GM18951 (cell line): ENCODE results near the gene ANKS3.

Source experiments
- POLR2A ChIP-seq: IDR thresholded peaks from 4 replicates; pipeline ENCODE4 v1.6.1; 2011; ENCODE audit warnings: mild to moderate bottlenecking; ENCODE audit not compliant: insufficient read length, insufficient read depth; ENCODE audit errors: extremely low read depth
- in situ Hi-C: fragments of 300-500 bp; cut with MboI; formaldehyde crosslinking; loops from one replicate; pipeline ENCODE4 v1.12.0; 2022; ENCODE audit warnings: low sequenced_read_pairs, mixed read lengths, inconsistent platforms; ENCODE audit not compliant: unreplicated experiment

Gene ANKS3, protein sequence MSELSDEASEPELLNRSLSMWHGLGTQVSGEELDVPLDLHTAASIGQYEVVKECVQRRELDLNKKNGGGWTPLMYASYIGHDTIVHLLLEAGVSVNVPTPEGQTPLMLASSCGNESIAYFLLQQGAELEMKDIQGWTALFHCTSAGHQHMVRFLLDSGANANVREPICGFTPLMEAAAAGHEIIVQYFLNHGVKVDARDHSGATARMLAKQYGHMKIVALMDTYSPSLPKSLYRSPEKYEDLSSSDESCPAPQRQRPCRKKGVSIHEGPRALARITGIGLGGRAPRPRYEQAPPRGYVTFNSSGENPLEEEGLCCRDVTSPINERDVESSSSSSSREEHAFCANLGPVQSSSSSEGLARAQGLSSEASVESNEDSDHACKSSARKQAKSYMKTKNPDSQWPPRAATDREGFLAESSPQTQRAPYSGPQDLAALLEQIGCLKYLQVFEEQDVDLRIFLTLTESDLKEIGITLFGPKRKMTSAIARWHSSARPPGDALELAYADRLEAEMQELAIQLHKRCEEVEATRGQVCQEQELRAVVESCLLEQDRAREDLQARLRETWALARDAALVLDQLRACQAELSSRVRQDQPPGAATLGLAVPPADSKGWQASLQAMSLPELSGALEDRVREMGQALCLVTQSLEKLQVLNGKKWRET

DNA sequence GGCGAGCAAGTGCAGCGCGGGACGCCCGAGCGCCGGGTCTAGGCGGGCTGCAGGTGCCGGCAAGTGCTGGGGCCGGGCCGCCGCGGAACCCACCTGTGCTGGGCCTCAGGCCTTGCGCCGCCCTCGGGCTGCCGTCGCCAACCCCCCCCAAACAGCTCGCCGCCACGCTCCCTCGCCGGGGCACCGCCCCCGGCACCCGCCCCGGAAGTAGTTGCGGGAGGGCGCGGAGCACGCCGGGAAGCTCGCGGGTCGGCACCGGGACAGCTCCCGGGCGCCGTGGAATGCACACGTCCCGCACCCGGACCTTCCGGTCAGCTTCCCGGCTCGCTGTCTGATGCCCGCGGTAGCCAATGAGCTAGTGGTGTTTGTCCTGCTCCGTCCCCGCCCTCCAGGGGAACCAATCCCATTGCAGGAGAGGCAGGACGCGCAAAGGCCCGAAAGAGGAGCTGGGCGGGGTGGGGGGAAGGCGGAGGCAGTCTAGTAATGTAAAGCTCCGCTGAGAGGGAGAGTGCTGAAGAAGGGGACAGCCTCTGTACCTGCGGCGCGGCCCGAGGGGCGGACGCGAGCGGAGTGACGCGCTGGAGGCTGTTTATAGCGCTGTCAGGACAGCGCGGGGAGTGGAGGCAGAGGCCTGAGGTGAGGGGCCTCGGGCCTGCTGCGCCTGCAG lies at the start of gene ANKS3, which contains the start of gene DNAAF8:
ANKS3 (minus strand) TSS at position 209 of the 667 bp plus-strand sequence. CDS start 4,122 bp downstream, outside the sequence.
DNAAF8 (plus strand) TSS at position 475 of the 667 bp plus-strand sequence. CDS start 1,978 bp downstream, outside the sequence.
- in situ Hi-C loops, result no loop called here
- peak; percentile 66 for TF ChIP-seq POLR2A

DNA sequence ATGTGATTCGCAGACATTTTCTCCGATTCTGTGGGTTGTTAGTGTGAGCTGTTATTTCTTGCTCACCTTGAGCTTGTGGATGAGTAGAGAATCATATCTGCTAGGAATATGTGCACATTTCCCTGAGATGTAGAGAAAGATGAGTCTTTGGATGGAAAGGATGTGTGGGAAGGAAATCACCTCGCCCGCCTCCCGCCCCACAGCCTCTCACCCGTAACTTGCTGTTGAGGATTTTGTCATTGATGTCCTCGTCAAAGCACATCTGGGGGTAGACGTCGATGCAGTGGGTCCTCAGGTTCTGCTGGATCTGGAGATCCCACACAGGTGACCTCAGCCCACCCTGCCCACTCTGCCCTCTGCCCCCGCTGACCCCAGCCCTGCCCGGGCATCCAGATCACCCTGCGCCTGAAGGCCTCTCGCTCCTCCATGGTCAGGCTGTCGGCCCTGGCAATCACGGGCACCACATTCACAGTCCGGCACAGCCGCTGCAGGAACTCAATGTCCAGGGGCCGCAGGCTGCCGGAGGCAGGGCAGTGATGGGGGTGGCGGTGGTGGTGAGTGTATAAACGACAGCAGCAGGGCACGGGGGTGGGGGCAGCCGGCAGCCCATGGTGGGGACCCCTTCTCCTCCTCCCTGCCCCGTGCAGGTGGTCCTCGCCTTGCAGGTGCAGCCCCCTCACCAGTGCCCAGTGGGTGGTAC lies 49.3 kb upstream of the ANKS3 start:
- no peak for TF ChIP-seq POLR2A
- in situ Hi-C loops, result no loop called here

DNA sequence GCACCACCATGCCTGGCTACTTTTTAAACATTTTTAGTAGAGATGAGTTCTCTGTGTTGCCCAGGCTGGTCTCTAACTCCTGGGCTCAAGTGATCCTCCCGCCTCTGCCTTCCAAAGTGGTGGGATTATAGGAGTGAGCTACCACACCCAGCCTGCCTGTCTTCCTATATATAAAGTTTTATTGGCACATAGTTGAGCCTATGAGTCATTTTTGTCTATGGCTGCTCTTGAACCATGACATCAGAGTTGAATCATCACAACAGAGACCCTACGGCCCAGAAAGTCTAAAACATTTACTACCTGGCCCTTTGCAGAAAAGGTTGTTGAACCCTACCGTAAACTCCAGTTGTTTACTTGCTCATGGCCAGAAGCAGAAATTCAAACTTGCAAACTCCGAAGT lies 46.2 kb upstream of the ANKS3 start:
- no peak for TF ChIP-seq POLR2A
- in situ Hi-C loops, result no loop called here

DNA sequence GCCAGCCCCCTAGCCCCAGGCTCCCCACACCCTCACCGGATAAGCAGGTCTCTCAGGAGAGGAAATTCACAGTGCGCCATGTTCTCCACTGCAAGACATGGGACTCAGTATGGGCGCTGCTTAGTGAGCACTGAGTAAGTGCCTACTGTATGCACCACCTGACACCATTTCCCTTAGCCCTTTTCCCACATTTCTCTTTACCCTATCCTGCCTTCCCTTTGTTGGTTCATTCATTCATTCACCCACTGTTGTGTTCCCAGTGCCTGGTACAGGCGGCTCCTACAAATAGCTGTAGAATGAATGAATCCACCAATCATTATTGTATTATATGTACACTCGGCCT lies 44.0 kb upstream of the ANKS3 start:
- in situ Hi-C loops, result no loop called here
- TF ChIP-seq POLR2A, result no peak

DNA sequence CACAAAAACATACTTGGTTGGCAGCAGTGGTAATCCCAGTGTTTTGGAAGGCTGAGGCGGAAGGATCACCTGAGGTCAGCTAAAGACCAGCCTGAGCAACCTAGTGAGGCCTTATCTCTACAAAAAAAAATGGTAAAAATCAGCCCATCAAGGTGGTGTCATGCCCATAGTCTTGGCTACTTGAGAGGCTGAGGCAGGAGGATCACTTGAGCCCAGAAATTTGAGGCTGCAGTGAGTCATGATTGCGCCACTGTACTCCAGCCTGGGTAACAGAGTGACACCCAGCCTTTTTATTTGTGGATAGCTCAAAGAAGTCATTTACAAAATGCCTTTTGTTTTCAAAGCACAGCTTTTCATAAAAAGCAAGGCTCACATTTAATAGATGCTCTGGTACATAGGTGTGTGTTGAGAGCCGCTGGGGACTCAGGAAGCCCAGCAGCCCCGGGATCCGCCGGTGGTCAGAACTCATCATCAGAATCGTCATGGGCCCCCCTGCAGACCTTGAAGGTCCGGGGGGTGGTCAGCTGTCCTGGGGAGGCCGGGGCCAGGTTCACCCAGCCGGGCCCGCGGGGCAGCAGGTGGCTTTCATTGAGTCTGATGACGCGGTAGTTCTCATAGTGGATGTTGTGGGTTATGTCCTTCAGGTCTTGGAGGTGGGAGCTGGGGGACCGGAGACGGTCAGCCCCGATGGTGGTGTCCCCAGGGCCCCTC lies 43.4 kb upstream of the ANKS3 start:
- in situ Hi-C loops, result no loop called here
- TF ChIP-seq POLR2A, result no peak

DNA sequence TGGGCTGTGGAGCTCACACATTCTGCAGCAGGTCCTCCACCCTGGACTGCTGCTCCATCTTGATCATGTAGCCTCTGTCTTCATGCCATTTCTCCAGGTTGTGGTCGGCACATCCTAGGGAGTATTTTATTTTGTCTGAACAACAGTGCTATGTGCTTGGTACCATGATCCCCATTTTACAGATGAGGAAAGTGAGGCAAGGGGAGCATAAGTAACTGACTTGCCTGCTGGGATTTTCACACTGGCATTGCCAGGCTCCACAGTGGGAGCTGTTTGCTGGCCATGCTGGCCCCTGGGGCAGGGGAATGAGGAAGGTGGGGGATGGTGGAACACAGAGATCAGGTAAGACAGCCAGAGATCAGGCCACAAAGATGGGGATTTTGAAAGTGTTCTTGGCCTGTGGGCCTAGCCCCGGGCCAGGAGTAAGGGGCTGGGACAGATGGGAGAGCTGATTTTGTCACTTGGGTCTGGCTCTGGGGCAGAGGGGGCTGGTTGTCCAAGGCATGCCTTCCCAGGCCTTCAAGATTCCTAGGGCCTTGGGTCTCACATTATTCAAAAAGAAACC lies 42.2 kb upstream of the ANKS3 start:
- TF ChIP-seq POLR2A, result no peak
- in situ Hi-C loops, result no loop called here

DNA sequence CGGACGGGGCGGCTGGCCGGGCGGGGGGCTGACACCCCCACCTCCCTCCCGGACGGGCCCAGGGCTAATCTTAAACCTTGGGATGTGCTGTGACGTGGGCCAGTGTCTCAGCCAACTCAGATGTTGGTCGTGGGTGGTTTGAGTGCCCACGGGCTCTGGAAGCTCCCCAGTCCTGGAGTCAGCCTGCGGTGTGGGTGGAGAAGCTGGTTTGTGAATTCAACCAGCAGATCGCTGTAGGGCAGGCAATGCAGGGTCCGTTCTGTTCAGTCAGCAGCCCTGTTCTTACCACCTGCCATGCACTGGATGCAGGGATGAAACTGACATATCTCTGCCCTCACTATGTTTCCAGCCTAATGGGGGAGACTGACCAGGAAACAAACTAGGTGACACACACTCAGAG lies 40.9 kb upstream of the ANKS3 start:
- TF ChIP-seq POLR2A, result no peak
- in situ Hi-C loops, result no loop called here

DNA sequence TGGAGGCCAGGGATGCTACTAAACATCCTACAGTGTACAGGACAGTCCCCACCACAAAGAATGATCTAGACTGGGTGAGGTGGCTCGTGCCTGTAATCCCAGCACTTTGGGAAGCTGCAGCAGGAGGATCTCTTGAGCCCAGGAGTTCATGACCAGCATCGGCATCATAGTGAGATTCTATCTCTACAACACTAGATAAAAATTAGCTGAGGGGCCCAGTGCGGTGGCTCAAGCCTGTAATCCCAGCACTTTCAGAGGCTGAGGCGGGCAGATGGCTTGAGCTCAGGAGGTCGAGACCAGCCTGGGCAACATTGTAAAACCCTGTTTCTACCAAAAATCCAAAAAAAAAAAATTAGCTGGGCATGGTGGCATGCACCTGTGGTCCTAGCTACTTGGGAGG lies 38.3 kb upstream of the ANKS3 start:
- in situ Hi-C loops, result no loop called here
- TF ChIP-seq POLR2A, result no peak

DNA sequence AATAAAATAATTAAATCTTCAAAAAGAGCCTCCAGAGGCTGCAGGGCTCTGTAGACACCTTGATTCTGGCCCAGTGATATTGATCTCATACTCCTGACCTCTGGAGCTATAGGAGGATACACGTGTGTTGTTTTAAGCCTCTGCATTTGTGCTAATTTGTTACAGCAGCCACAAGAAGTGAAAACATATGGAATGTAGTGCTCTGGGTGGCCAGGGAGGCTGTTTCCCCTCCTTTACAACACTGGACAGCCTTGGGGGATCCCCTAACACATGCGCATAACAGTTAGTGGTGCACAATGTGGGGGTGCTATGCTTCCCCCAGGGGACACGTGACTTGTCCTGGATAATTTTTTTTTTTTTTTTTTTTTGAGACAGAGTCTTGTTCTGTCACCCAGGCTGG lies 37.6 kb upstream of the ANKS3 start:
- TF ChIP-seq POLR2A, result no peak
- in situ Hi-C loops, result no loop called here

DNA sequence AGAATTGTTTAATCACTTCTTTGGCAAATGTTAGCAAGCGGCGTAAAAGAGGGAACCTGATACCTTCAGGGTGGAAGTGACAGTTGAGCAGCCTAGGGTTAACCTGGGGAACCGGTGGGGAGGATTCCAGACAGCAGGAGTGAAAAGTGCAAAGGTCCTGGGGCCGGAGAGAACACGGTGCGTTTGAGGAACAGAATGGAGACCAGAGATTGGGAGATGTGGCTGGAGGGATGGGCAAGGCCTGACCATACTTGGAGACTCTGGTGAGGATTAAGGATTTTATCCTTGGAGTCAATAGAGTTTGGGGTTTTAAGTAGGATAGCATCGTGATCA lies 35.2 kb upstream of the ANKS3 start:
- in situ Hi-C loops, result no loop called here

DNA sequence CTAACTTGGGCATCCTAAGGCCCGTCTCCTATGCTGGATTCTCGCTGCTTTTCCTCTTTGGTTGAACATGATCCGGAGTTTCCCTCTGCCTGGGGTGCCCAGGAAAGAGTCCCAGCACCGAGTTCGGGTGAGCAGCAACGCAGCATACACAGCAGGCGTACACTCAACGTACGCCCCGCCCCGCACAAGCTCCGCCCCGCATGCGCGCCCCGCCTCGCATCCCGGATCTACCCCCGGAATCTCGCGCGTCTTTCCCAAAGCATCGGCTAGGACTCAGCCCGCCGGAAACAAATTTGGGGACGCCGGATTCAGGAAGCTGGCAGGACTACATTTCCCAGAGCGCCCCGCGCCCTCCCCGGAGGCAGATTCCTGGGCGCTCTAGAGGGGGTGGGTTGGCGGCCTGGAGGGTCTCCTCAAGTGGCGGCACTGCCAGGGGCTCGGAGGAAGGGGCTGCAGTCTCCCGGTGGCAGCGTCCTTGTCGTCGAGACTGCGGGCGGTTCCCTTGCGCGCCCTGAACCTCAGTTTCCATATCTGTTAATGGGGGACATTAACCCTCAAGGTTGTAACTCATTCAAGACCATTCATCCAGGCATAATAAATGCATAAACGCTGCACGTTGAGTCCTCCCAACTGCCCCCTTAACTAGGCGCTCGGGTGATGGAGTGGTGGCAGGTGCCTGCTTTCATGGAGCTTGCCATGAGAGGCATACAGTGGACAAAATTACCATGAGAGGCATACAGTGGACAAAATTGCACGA lies 34.7 kb upstream of the ANKS3 start:
- peak; percentile 85 for TF ChIP-seq POLR2A
- in situ Hi-C loops, result no loop called here

More for the DNA sequence above, 35.2 kb upstream of the ANKS3 start:
- no peak for TF ChIP-seq POLR2A
